T-helper 2 cell treated with Interferon-gamma antibody and Interleukin-4, amounts not matched to agents 5 μg/mL and 100 μg/mL, for 36 hours (primary cell): ENCODE results near the gene CCR5.

Experiments used
- DNase-seq: peaks from one replicate; pipeline ENCODE4 v3.0.0; 2021; ENCODE audit warnings: low spot score
- H3K27ac Mint-ChIP-seq: one replicate; pipeline ENCODE4 v1.8.0; 2021; ENCODE audit warnings: mild to moderate bottlenecking, mixed read lengths
- H3K27me3 Mint-ChIP-seq: one replicate; pipeline ENCODE4 v1.8.0; 2021; ENCODE audit warnings: low read depth, mixed read lengths
- H3K36me3 Mint-ChIP-seq: one replicate; pipeline ENCODE4 v1.8.0; 2021; ENCODE audit warnings: low read depth, mixed read lengths
- H3K4me1 Mint-ChIP-seq: one replicate; pipeline ENCODE4 v1.8.0; 2021; ENCODE audit warnings: low read depth, mixed read lengths
- H3K4me3 Mint-ChIP-seq: one replicate; pipeline ENCODE4 v1.8.0; 2022; ENCODE audit warnings: mild to moderate bottlenecking, moderate library complexity, mixed read lengths
- H3K9me3 Mint-ChIP-seq: one replicate; pipeline ENCODE4 v1.8.0; 2021; ENCODE audit warnings: mixed read lengths

The CCR5 gene

DNA sequence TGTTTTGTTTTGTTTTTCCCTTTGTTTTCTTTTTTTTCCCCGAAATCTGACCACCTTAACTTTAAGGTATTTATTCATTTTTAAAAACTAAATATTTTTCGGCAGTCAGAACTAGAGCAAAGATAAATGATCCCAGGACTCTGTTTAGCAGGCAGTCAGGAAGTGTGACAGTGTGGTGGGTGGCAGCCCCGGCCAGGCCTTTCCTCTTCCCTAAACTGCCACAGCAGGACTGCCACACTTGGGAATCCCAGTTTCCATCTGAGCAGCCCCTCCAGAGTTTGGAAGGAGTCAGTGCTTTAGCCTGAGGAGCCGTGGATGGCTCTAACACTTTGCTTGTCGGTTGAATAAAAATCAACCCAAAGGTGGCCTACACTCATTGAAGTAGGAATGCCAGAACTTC, 43.2 kb downstream of the CCR5 start:
- DNase-seq, result no peak
- H3K27me3 Mint-ChIP-seq, result peaks cover 10% of the 10 kb centered on the region
- no peaks in the 10 kb centered on the region for H3K36me3 Mint-ChIP-seq
- H3K9me3 Mint-ChIP-seq, result no peaks in the 10 kb centered on the region
- H3K27ac Mint-ChIP-seq, result no peak overlapping the region
- H3K4me3 Mint-ChIP-seq, result no peak overlapping the region
- peaks cover 6% of the 10 kb centered on the region for H3K4me1 Mint-ChIP-seq

DNA sequence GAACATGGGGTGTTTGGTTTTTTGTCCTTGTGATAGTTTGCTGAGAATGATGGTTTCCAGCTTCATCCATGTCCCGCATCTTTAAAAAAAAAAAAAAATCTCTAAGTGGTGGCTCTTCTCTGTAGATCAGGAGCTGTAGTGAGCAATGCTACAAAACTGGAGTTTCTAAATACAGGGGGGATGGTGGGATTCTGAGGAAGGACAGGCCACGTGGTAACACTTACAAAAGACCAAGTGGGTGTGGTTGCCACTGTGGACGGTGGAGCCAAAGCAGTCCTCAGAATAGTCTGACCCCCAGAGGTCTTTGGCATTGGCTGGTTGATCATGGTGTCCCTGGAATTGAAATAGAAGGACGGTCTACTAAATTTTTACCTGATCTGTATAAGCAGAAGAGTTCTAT, 44.0 kb downstream of the CCR5 start:
- Mint-ChIP-seq H3K36me3 (no peaks in the 10 kb centered on the region), H3K27me3 (peaks cover 10% of the 10 kb centered on the region), H3K4me1 (peaks cover 3% of the 10 kb centered on the region), H3K4me3 (no peak overlapping the region), H3K9me3 (no peaks in the 10 kb centered on the region), H3K27ac (no peak overlapping the region)
- no peak for DNase-seq

DNA sequence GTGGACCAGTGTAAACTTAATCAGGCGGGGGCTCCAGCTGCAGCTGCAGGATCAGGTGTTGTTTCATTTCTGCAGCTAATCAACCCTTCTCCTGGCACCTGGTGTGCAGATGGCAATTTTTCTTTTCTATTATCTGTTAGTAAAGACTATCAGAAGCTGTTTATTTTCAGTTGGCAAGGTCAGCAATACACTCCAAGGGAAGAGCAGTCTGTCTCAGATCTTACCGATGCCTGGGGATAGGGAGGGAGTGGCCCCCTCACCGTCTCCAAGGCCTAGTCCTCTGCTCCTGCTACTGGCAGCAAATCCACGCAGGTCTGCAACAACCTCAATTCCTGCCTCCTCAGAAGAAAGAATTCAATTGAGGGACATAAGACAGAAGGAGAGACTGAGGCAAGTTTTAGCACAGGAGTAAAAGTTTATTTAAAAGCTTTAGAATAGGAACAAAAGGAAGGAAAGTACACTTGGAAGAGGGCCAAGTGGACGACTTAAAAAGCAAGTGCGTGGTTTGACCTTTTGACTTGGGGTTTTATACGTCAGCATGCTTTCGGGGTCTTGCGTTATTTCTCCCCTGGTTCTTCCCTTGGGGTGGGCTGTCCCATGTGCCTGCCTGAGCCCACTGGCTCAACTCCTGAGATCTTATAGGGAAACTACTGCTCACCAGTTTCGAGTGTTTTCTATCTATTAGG, 45.5 kb downstream of the CCR5 start:
- H3K27ac Mint-ChIP-seq, result no peak overlapping the region

DNA sequence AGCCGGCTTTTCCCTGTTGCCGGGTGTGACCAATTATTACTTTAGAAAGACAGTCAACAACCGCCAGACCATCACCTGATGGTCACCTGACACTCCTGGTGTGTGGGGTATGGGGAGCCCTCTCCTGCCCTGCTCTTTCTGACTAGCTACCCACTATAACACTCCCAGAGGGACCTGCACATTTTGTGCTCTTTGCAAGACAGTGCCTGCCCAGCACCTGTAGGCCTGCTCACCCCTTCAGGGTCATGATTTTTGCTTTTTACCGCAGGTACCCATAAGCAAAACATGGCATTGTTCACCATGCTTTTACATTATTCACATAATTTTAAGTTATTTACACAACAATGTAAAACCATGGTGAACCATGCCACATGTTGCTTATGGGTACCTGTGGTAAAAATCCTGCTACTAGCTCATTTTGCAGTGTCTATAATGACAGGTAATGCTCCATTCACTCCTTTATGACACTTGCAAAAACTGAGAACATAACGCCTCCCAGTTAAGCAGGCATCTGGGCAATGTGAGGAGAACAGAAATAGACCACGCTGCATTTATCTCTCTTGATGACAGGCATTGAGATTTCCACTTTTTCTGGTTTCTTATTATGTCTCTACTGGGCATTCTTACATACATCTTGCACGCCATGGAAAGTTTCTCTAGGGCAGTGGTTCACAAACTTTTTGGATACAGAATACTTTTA, 46.2 kb downstream of the CCR5 start:
- Mint-ChIP-seq H3K27me3 (peaks cover 8% of the 10 kb centered on the region), H3K9me3 (no peaks in the 10 kb centered on the region), H3K4me3 (no peak overlapping the region), H3K36me3 (no peaks in the 10 kb centered on the region), H3K4me1 (no peaks in the 10 kb centered on the region), H3K27ac (no peak overlapping the region)
- DNase-seq, result no peak

More for the DNA sequence above, 45.5 kb downstream of the CCR5 start:
- Mint-ChIP-seq H3K4me3 (no peak overlapping the region), H3K9me3 (no peaks in the 10 kb centered on the region), H3K27me3 (peaks cover 8% of the 10 kb centered on the region), H3K4me1 (no peaks in the 10 kb centered on the region), H3K36me3 (no peaks in the 10 kb centered on the region)
- DNase-seq, result no peak

DNA sequence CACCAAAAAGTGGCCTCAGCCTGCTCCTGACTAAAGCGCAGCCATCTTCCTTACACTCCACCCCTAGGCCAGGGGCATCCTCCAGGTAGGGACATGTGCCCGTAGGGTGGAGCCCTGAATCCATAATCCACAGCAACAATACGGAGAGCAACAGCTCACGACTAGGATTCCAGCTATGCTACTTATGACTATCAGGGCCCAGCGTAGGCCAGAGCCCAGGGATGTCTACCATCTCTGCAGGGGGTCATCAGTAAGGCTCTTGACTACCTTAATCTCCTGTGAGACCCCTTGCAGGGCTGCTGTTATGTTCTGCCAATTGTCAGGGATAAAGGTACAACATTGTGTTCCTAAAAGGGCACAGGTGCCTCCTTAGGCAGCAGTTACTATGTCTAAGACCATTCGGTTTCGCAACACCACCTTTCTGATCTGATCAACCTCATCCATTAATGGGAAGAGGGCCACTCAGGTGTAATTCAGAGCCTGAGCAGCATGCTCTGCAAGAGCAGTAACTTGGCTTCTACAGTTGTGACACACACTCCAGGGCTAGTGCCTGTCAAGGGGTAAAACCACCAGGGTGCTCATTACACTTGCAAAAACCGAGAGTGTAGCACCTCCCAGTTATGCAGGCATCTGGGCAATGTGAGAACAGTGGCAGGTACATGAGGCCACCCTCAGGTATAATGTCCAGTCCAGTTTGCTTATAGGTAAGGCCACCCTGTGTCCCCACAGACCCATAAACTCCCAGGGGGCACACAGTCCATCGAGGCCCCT, 47.3 kb downstream of the CCR5 start:
- Mint-ChIP-seq H3K27ac (no peak overlapping the region), H3K4me1 (no peaks in the 10 kb centered on the region), H3K9me3 (no peaks in the 10 kb centered on the region), H3K27me3 (peaks cover 5% of the 10 kb centered on the region), H3K4me3 (no peak overlapping the region), H3K36me3 (no peaks in the 10 kb centered on the region)
- no peak for DNase-seq

DNA sequence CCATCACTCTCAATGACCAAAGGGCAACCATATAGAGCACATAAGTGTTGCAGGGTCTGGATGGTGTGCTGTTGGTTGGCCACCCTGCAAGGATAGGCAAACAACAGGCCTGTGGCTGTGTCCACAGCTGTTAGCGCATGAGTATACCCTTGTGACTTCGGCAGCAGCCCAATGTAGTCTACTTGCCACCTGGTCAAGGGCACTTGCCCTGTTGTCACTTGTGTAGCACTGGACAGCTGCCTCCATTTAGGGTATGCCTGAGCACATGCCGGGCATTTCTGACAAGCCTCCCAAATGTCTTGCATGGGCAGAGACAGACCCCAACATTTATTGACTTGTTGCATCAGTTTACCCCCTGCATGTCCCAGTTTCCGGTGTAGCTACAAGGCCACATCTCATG, 49.1 kb downstream of the CCR5 start:
- Mint-ChIP-seq H3K27ac (no peak overlapping the region), H3K36me3 (no peaks in the 10 kb centered on the region), H3K27me3 (peaks cover 5% of the 10 kb centered on the region), H3K4me1 (no peaks in the 10 kb centered on the region), H3K4me3 (no peak overlapping the region), H3K9me3 (no peaks in the 10 kb centered on the region)
- DNase-seq, result no peak

DNA sequence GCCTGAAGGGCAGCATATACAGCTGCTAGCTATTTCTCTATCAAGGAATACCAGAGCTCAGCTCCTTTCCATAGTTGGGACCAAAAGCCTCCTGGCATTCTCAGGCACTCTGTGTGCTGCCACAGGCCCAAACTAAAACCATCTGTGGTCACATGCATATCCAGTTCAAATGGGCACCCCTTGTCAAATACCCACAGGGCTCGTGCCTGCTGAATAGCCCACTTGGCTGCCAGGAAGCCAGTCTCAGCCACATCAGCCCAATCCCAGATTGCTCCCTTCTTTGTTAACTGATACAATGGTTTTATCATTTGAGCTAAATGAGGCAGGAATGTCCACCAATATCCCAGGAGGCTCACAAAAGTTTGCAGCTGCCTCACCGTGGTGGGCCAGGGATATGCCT, 50.2 kb downstream of the CCR5 start:
- H3K4me1 Mint-ChIP-seq, result peaks cover under 1% of the 10 kb centered on the region
- DNase-seq, result no peak
- H3K36me3 Mint-ChIP-seq, result no peaks in the 10 kb centered on the region
- no peak overlapping the region for H3K27ac Mint-ChIP-seq
- no peaks in the 10 kb centered on the region for H3K9me3 Mint-ChIP-seq
- H3K4me3 Mint-ChIP-seq, result no peak overlapping the region
- peaks cover 4% of the 10 kb centered on the region for H3K27me3 Mint-ChIP-seq

DNA sequence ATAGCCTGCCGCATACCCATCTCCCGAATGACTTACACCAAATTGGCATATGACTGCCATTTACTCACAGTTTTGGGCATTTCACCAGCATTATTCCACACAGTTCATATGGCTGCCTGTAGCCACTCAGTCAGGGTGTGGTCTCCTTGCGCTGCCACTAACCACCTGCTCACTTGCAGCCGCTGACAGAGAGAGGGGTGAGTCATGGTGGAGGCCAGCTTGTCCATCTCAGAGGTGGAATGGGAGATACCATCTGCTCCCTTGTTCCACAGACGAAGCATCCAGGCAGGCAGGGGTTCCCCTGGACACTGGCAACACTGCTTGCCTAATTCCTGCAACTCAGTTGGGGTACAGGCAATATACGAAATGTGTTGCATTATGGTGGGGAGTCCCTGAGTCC, 51.9 kb downstream of the CCR5 start:
- DNase-seq, result no peak
- H3K27me3 Mint-ChIP-seq, result peaks cover 8% of the 10 kb centered on the region
- H3K36me3 Mint-ChIP-seq, result no peaks in the 10 kb centered on the region
- peaks cover 11% of the 10 kb centered on the region for H3K4me1 Mint-ChIP-seq
- no peak overlapping the region for H3K27ac Mint-ChIP-seq
- H3K4me3 Mint-ChIP-seq, result no peak overlapping the region
- H3K9me3 Mint-ChIP-seq, result no peaks in the 10 kb centered on the region

DNA sequence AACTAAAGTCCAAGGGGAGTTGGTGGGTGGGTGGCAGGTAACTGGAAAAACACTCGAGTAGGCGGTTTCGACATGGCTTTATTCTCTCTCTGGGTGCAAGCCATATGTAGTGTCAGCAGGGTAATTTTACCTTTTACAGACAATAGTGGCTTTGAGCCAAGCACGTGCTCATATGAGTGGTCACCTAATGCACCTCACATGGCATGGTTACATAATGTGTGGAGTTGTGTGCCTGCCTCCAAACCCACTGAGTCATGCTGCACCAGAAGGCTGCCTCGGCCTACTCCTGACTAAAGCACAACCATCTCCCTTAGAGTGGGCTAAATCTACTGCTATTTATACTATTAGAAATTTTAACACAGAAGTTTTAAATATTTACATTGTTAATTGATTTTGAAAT, 52.8 kb downstream of the CCR5 start:
- Mint-ChIP-seq H3K4me3 (no peak overlapping the region), H3K36me3 (no peaks in the 10 kb centered on the region), H3K4me1 (peaks cover 11% of the 10 kb centered on the region), H3K9me3 (no peaks in the 10 kb centered on the region), H3K27ac (no peak overlapping the region), H3K27me3 (peaks cover 8% of the 10 kb centered on the region)
- DNase-seq, result no peak
